ENCODE data around the gene SLC28A2. TPM values are rescaled to one million over a fixed set of nuclear protein-coding genes. Genes with fewer than 3 reads are reported as not detected.

SLC28A2 gene
- total RNA-seq, 1 donor from 2014 or later, result not detected

GRCh38 chr15:45242289-45242688, 9.7 kb upstream of the SLC28A2 start:
- Histone ChIP-seq H3K4me1 (ENCODE audit: insufficient read depth, low read length) (no peaks in the 10 kb centered on the region), H3K36me3 (ENCODE audit: insufficient read depth, low read length) (no peaks in the 10 kb centered on the region), H3K4me2 (ENCODE audit: low read length) (no peak overlapping the region), H2AFZ (ENCODE audit: low read depth, low read length) (no peak overlapping the region), H4K20me1 (ENCODE audit: insufficient read depth, low read length) (no peaks in the 10 kb centered on the region), H3K27me3 (ENCODE audit: insufficient read depth, low read length) (no peaks in the 10 kb centered on the region), H3K9me3 (ENCODE audit: insufficient read depth, low read depth, low read length) (peaks cover 17% of the 10 kb centered on the region), H3K9ac (ENCODE audit: low read length) (no peak overlapping the region), H3K4me3 (ENCODE audit: insufficient read depth, low read depth, low read length) (no peak overlapping the region), H3K79me2 (ENCODE audit: insufficient read depth, low read length) (no peaks in the 10 kb centered on the region), H3K27ac (ENCODE audit: low read depth, low read length) (no peak overlapping the region)
- peaks cover 47% of the 10 kb centered on the region for H3K9me3 Mint-ChIP-seq (ENCODE audit: unreplicated experiment)
- no peaks in the 10 kb centered on the region for H3K4me1 Mint-ChIP-seq (ENCODE audit: low read depth, unreplicated experiment)
- H3K27ac Mint-ChIP-seq (ENCODE audit: unreplicated experiment), result no peak overlapping the region
- TF ChIP-seq CTCF (IDR thresholded peaks at IDR 0.05; ENCODE audit: insufficient read depth, low read depth, low read length) (no peak), EZH2 (IDR thresholded peaks at IDR 0.05; ENCODE audit: insufficient read depth, low read length) (no peak)
- DNase-seq (ENCODE audit: low read depth) (peak; percentile 2), FAIRE-seq (no peak)
- H3K36me3 Mint-ChIP-seq (ENCODE audit: low read depth, unreplicated experiment), result no peaks in the 10 kb centered on the region
- no peak overlapping the region for H3K4me3 Mint-ChIP-seq (ENCODE audit: unreplicated experiment)
- no peaks in the 10 kb centered on the region for H3K27me3 Mint-ChIP-seq (ENCODE audit: low read depth, unreplicated experiment)

- H3K36me3 Mint-ChIP-seq (ENCODE audit: low read depth, unreplicated experiment), result no peaks in the 10 kb centered on the region
- Histone ChIP-seq H3K4me1 (ENCODE audit: insufficient read depth, low read length) (no peaks in the 10 kb centered on the region), H4K20me1 (ENCODE audit: insufficient read depth, low read length) (no peaks in the 10 kb centered on the region), H2AFZ (ENCODE audit: low read depth, low read length) (no peak overlapping the region), H3K36me3 (ENCODE audit: insufficient read depth, low read length) (no peaks in the 10 kb centered on the region), H3K9me3 (ENCODE audit: insufficient read depth, low read depth, low read length) (peaks cover 3% of the 10 kb centered on the region), H3K4me2 (ENCODE audit: low read length) (no peak overlapping the region), H3K4me3 (ENCODE audit: insufficient read depth, low read depth, low read length) (no peak overlapping the region), H3K27me3 (ENCODE audit: insufficient read depth, low read length) (no peaks in the 10 kb centered on the region), H3K9ac (ENCODE audit: low read length) (no peak overlapping the region), H3K27ac (ENCODE audit: low read depth, low read length) (no peak overlapping the region), H3K79me2 (ENCODE audit: insufficient read depth, low read length) (no peaks in the 10 kb centered on the region)
- peaks cover 10% of the 10 kb centered on the region for H3K9me3 Mint-ChIP-seq (ENCODE audit: unreplicated experiment)
- no peak for DNase-seq (ENCODE audit: low read depth)
- no peak for TF ChIP-seq EZH2 (IDR thresholded peaks at IDR 0.05; ENCODE audit: insufficient read depth, low read length)
- TF ChIP-seq CTCF (IDR thresholded peaks at IDR 0.05; ENCODE audit: insufficient read depth, low read depth, low read length), result no peak
- FAIRE-seq, result no peak
- no peak overlapping the region for H3K4me3 Mint-ChIP-seq (ENCODE audit: unreplicated experiment)
- no peaks in the 10 kb centered on the region for H3K4me1 Mint-ChIP-seq (ENCODE audit: low read depth, unreplicated experiment)
- no peaks in the 10 kb centered on the region for H3K27me3 Mint-ChIP-seq (ENCODE audit: low read depth, unreplicated experiment)
- H3K27ac Mint-ChIP-seq (ENCODE audit: unreplicated experiment), result no peak overlapping the region
These were observed 2.8 kb upstream of the SLC28A2 start for GRCh38 chr15:45249125-45249780.

GRCh38 chr15:45253330-45253729, 1.3 kb downstream of the SLC28A2 start:
- Mint-ChIP-seq H3K4me3 (ENCODE audit: unreplicated experiment) (no peak overlapping the region), H3K9me3 (ENCODE audit: unreplicated experiment) (no peaks in the 10 kb centered on the region), H3K27ac (ENCODE audit: unreplicated experiment) (no peak overlapping the region), H3K36me3 (ENCODE audit: low read depth, unreplicated experiment) (no peaks in the 10 kb centered on the region), H3K4me1 (ENCODE audit: low read depth, unreplicated experiment) (no peaks in the 10 kb centered on the region), H3K27me3 (ENCODE audit: low read depth, unreplicated experiment) (no peaks in the 10 kb centered on the region)
- Histone ChIP-seq H3K79me2 (ENCODE audit: insufficient read depth, low read length) (no peaks in the 10 kb centered on the region), H3K36me3 (ENCODE audit: insufficient read depth, low read length) (no peaks in the 10 kb centered on the region), H3K9me3 (ENCODE audit: insufficient read depth, low read depth, low read length) (no peaks in the 10 kb centered on the region), H3K4me3 (ENCODE audit: insufficient read depth, low read depth, low read length) (no peak overlapping the region), H4K20me1 (ENCODE audit: insufficient read depth, low read length) (no peaks in the 10 kb centered on the region), H3K9ac (ENCODE audit: low read length) (no peak overlapping the region), H3K27me3 (ENCODE audit: insufficient read depth, low read length) (no peaks in the 10 kb centered on the region), H2AFZ (ENCODE audit: low read depth, low read length) (no peak overlapping the region), H3K27ac (ENCODE audit: low read depth, low read length) (no peak overlapping the region), H3K4me2 (ENCODE audit: low read length) (no peak overlapping the region), H3K4me1 (ENCODE audit: insufficient read depth, low read length) (no peaks in the 10 kb centered on the region)
- TF ChIP-seq CTCF (IDR thresholded peaks at IDR 0.05; ENCODE audit: insufficient read depth, low read depth, low read length), result no peak
- no peak for TF ChIP-seq EZH2 (IDR thresholded peaks at IDR 0.05; ENCODE audit: insufficient read depth, low read length)
- DNase-seq (ENCODE audit: low read depth) (no peak), FAIRE-seq (no peak)

Data from astrocyte (in vitro differentiated cells and primary cell).